GM12874 (cell line): ENCODE data around the gene COX6A1.

Experiments used
- TF ChIP-seq, protein P1 (sequence below): IDR thresholded peaks from 2 replicates; pipeline ENCODE4 v1.5.1; 2011; ENCODE audit warnings: low read depth, mild to moderate bottlenecking, control low read depth, low read length, moderate library complexity; ENCODE audit not compliant: insufficient read depth

The COX6A1 gene

DNA sequence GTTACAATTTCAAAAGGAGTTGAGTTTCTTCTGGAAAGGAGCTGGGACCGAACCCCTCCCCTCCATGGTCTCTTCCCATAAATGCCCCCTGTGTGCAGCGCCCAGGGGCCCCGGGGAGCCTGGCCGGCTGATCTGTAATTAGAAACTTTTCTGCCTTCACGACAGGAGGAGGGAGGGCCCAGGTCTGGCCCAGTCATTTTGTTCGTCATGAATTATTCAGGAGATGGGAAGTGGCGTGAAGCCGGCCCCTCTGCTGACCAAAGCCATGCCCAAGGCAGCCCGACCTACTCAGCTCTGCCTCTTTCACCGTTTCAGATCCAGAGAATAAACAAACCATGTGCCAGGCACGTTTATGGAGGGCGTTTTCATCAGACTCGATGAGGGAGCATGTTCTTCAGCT, 35.7 kb upstream of the COX6A1 start:
- TF ChIP-seq, protein P1, sequence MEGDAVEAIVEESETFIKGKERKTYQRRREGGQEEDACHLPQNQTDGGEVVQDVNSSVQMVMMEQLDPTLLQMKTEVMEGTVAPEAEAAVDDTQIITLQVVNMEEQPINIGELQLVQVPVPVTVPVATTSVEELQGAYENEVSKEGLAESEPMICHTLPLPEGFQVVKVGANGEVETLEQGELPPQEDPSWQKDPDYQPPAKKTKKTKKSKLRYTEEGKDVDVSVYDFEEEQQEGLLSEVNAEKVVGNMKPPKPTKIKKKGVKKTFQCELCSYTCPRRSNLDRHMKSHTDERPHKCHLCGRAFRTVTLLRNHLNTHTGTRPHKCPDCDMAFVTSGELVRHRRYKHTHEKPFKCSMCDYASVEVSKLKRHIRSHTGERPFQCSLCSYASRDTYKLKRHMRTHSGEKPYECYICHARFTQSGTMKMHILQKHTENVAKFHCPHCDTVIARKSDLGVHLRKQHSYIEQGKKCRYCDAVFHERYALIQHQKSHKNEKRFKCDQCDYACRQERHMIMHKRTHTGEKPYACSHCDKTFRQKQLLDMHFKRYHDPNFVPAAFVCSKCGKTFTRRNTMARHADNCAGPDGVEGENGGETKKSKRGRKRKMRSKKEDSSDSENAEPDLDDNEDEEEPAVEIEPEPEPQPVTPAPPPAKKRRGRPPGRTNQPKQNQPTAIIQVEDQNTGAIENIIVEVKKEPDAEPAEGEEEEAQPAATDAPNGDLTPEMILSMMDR: no peak

DNA sequence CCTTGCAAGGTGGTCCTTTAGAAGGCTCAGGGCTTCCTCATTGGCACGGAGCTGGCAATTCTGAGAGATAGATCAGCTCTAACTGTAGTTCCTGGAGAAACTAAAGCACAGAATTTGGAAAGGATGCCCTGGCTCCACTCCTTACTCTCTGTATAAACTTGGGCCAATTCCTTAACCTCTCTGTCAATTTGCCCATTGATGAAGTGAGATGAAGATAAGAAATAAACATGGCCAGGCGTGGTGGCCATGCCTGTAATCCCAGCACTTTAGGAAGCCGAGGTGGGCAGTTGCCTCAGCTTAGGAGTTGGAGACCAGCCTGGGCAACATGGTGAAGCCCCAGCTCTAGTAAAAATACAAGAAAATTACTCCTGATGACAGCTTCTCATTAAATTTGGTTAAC, 34.0 kb upstream of the COX6A1 start:
- TF ChIP-seq, protein P1: no peak

GRCh38 chr12:120404271-120404670, 33.6 kb upstream of the COX6A1 start:
- TF ChIP-seq, protein P1: no peak

DNA sequence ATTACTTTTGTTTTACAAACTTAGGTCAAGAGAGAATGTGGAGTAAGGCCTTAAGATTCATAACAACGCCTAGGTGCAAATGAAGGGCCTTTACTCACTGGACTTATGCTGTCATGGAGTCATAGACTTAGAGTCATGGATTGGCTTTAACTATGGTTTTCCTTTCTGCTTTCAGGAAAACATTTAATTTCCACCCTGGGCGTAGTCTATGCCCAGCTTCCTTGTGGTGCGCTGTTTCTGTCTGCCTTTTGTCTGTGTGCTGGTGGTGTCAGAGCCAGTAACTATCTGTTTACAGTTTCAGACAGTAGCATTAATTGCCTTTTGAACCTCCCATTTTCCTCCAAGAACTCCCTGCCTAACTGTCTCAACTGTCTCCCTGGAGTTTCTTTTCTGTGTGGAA, 31.8 kb upstream of the COX6A1 start:
- TF ChIP-seq, protein P1: no peak

DNA sequence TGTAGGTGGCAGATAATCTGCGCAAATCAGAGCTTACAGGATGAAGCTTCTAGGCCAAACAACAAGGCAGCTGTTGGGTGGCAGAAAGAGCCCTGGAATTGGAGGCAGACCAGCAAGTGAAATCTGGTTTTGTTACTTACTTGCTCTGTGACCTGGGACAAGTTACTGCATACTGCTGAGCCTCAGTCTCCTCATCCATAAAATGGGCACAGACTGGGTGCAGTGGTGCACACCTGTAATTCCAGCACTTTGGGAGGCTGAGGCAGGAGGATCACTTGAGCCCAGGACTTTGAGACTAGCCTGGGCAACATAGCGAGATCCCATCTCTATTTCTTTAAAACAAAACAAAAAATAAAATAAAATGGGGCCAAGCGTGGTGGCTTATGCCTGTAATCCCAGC, 31.4 kb upstream of the COX6A1 start:
- TF ChIP-seq, protein P1: no peak

DNA sequence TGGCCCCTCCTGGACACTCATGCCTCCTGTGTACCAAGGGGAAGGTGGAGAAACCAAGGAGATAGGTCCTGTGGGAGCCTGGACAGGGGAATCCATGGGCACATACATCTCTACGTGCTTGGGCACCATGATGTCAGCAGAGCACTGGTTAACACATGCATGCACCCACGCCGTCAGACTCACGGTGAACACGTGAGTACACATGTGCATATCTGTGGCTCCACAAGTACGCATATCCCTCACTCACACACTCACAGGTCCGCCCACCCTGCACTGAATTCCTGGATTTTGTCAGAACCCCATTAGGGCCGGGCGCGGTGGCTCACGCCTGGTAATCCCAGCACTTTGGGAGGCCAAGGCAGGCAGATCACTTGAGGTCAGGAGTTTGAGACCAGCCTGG, 29.1 kb upstream of the COX6A1 start:
- TF ChIP-seq, protein P1: no peak

DNA sequence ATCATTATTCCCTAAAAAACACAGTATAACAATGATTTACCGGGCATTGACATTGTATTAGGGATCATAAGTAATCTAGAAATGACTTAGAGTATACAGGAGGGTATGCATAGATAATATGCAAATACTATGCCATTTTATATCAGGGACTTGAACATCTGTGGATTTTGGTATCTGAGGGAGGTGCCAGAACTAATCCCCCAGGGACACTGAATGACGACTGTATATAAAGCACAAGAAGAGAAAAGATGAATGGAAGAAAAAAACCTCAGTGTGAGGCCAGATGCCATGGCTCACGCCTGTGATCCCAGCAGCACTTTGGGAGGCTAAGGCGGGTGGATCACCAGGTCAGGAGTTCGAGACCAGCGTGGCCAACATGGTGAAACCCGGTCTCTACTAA, 25.5 kb upstream of the COX6A1 start:
- TF ChIP-seq, protein P1: no peak
